Mesendoderm (in vitro differentiated cells): Measurements from ENCODE around the gene LAPTM5.

ENCODE experiments used
- DNase-seq: peaks from one replicate; pipeline ENCODE4 v3.0.0; 2013
- H2AK5ac ChIP-seq: 2 replicates; pipeline ENCODE4 v1.6.1; 2013; ENCODE audit warnings: low read length, inconsistent platforms
- H2BK120ac ChIP-seq: 2 replicates; pipeline ENCODE4 v1.6.1; 2013; ENCODE audit warnings: low read depth, mild to moderate bottlenecking, low read length, moderate library complexity, mixed read lengths
- H2BK15ac ChIP-seq: replicated peaks from 2 replicates; pipeline ENCODE4 v1.6.1; 2013; ENCODE audit warnings: low read depth, mild to moderate bottlenecking, moderate library complexity
- H2BK5ac ChIP-seq: 2 replicates; pipeline ENCODE4 v1.6.1; 2013; ENCODE audit warnings: low read length, inconsistent platforms
- H3K18ac ChIP-seq: 2 replicates; pipeline ENCODE4 v1.6.1; 2013; ENCODE audit warnings: mild to moderate bottlenecking, low read length, mixed read lengths
- H3K23ac ChIP-seq: one replicate; pipeline ENCODE4 v1.6.1; 2013; ENCODE audit warnings: low read length
- H3K27ac ChIP-seq: 2 replicates; pipeline ENCODE4 v1.5.1; 2013; ENCODE audit warnings: low read depth, mild to moderate bottlenecking, inconsistent platforms, low read length, moderate library complexity
- H3K27me3 ChIP-seq: 2 replicates; pipeline ENCODE4 v1.6.1; 2013; ENCODE audit warnings: low read length, control low read depth, mild to moderate bottlenecking, inconsistent platforms; ENCODE audit not compliant: insufficient read depth, poor library complexity
- H3K36me3 ChIP-seq: 2 replicates; pipeline ENCODE4 v1.6.1; 2013; ENCODE audit warnings: low read length, inconsistent platforms; ENCODE audit not compliant: control insufficient read depth, insufficient read depth
- H3K4ac ChIP-seq: one replicate; pipeline ENCODE4 v1.6.1; 2013; ENCODE audit warnings: low read depth, mild to moderate bottlenecking, low read length, moderate library complexity
- H3K4me1 ChIP-seq: 2 replicates; pipeline ENCODE4 v1.6.1; 2013; ENCODE audit warnings: low read depth, low read length, inconsistent platforms; ENCODE audit not compliant: control insufficient read depth
- H3K4me2 ChIP-seq: 2 replicates; pipeline ENCODE4 v1.6.1; 2013; ENCODE audit warnings: low read length
- H3K4me3 ChIP-seq: 2 replicates; pipeline ENCODE4 v1.5.1; 2013; ENCODE audit warnings: mild to moderate bottlenecking, low read length
- H3K56ac ChIP-seq: one replicate; pipeline ENCODE4 v1.6.1; 2013; ENCODE audit warnings: low read length
- H3K79me1 ChIP-seq: 2 replicates; pipeline ENCODE4 v1.6.1; 2013; ENCODE audit warnings: low read length, inconsistent platforms
- H3K79me2 ChIP-seq: 2 replicates; pipeline ENCODE4 v1.6.1; 2013; ENCODE audit warnings: mild to moderate bottlenecking, low read length; ENCODE audit not compliant: control insufficient read depth, insufficient read depth
- H3K9ac ChIP-seq: 2 replicates; pipeline ENCODE4 v1.6.1; 2013; ENCODE audit warnings: low read length, inconsistent platforms
- H4K5ac ChIP-seq: one replicate; pipeline ENCODE4 v1.6.1; 2013; ENCODE audit warnings: low read length
- H4K8ac ChIP-seq: one replicate; pipeline ENCODE4 v1.6.1; 2013; ENCODE audit warnings: low read depth, mild to moderate bottlenecking, control low read depth, low read length, moderate library complexity
- WGBS: extraction: QIAGEN DNeasy Blood & Tissue Kit; methylation state at CpG from one replicate; pipeline ENCODE4 v1.1.7; 2013; ENCODE audit warnings: low lambda C conversion rate, missing lambda C conversion rate; ENCODE audit not compliant: insufficient coverage; ENCODE audit errors: extremely low coverage; 5-methylcytosine and 5-hydroxymethylcytosine counted together

Gene LAPTM5

DNA sequence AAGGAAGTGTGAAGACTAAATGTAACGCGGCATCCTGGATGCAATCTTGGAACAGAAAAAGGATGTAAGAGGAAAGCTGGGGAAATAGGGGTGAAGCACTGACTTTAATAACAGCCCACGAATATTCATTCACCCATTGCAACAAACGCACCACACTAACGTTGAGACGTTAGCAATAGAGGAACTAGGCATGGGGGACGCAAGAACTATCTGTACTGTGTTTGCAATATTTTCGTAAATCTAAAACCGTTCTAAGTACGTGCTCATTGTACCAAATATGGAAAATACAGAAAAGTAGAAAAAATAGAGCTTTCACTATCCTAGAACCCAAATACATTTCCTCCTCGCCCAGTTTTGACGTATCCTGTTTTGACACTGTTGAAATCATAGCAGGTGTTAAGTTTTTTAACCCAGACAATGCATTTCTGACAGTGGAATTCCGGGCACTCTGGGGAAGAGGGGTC is 3.9 kb downstream of the LAPTM5 start:
- H3K27ac ChIP-seq = no peak overlapping the region
- no peak overlapping the region for H3K4ac ChIP-seq

GRCh38 chr1:30753118-30753517 is 4.5 kb downstream of the LAPTM5 start:
- no peak overlapping the region for H3K9ac ChIP-seq
- no peak overlapping the region for H2AK5ac ChIP-seq
- H3K27me3 ChIP-seq = no peaks in the 10 kb centered on the region
- no peak overlapping the region for H3K4me2 ChIP-seq
- H3K4me3 ChIP-seq = no peak overlapping the region
- no peaks in the 10 kb centered on the region for H3K79me1 ChIP-seq
- H4K5ac ChIP-seq = no peak overlapping the region
- H2BK5ac ChIP-seq = no peak overlapping the region
- no peak overlapping the region for H2BK120ac ChIP-seq
- no peak overlapping the region for H4K8ac ChIP-seq
- no CpG with 5 or more reads among the region's 3 CpGs for WGBS
- H2BK15ac ChIP-seq = no peak overlapping the region
- H3K18ac ChIP-seq = no peak overlapping the region
- H3K27ac ChIP-seq = no peak overlapping the region
- H3K23ac ChIP-seq = no peak overlapping the region
- H3K79me2 ChIP-seq = no peaks in the 10 kb centered on the region
- DNase-seq = no peak
- no peak overlapping the region for H3K56ac ChIP-seq
- no peaks in the 10 kb centered on the region for H3K36me3 ChIP-seq
- no peak overlapping the region for H3K4ac ChIP-seq
- no peaks in the 10 kb centered on the region for H3K4me1 ChIP-seq

More for the DNA sequence above, 3.9 kb downstream of the LAPTM5 start:
- H3K4me2 ChIP-seq = no peak overlapping the region
- no CpG with 5 or more reads among the region's 13 CpGs for WGBS
- H2BK5ac ChIP-seq = no peak overlapping the region
- H3K9ac ChIP-seq = no peak overlapping the region
- H3K4me1 ChIP-seq = no peaks in the 10 kb centered on the region
- no peaks in the 10 kb centered on the region for H3K36me3 ChIP-seq
- no peak overlapping the region for H3K18ac ChIP-seq
- no peak overlapping the region for H3K4me3 ChIP-seq
- no peak overlapping the region for H2AK5ac ChIP-seq
- no peaks in the 10 kb centered on the region for H3K27me3 ChIP-seq
- H3K79me1 ChIP-seq = no peaks in the 10 kb centered on the region
- DNase-seq = no peak
- H4K8ac ChIP-seq = no peak overlapping the region
- no peak overlapping the region for H3K23ac ChIP-seq
- no peak overlapping the region for H2BK120ac ChIP-seq
- H2BK15ac ChIP-seq = no peak overlapping the region
- no peak overlapping the region for H3K56ac ChIP-seq
- H4K5ac ChIP-seq = no peak overlapping the region
- no peaks in the 10 kb centered on the region for H3K79me2 ChIP-seq

DNA sequence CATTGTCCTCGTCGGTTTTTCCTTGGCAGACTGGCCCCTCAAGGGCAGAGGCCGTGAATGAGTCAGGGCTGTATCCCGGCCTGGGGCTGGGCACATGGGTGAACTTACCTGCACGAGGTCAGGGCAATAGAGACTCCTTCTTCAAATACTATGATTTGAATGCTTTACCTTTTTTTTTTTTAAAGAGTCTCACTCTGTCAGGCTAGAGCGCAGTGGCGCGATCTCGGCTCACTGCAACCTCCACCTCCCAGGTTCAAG is 5.0 kb downstream of the LAPTM5 start:
- DNase-seq = no peak
- Histone ChIP-seq H3K23ac (no peak overlapping the region), H3K4me1 (no peaks in the 10 kb centered on the region), H4K8ac (no peak overlapping the region), H2BK15ac (no peak overlapping the region), H3K27ac (no peak overlapping the region), H3K27me3 (no peaks in the 10 kb centered on the region), H4K5ac (no peak overlapping the region), H3K79me2 (no peaks in the 10 kb centered on the region), H3K36me3 (no peaks in the 10 kb centered on the region), H2BK5ac (no peak overlapping the region), H2BK120ac (no peak overlapping the region), H3K4ac (no peak overlapping the region), H3K4me2 (no peak overlapping the region), H3K56ac (no peak overlapping the region), H3K4me3 (no peak overlapping the region), H3K9ac (no peak overlapping the region), H3K18ac (no peak overlapping the region), H3K79me1 (no peaks in the 10 kb centered on the region), H2AK5ac (no peak overlapping the region)
- no CpG with 5 or more reads among the region's 9 CpGs for WGBS

DNA sequence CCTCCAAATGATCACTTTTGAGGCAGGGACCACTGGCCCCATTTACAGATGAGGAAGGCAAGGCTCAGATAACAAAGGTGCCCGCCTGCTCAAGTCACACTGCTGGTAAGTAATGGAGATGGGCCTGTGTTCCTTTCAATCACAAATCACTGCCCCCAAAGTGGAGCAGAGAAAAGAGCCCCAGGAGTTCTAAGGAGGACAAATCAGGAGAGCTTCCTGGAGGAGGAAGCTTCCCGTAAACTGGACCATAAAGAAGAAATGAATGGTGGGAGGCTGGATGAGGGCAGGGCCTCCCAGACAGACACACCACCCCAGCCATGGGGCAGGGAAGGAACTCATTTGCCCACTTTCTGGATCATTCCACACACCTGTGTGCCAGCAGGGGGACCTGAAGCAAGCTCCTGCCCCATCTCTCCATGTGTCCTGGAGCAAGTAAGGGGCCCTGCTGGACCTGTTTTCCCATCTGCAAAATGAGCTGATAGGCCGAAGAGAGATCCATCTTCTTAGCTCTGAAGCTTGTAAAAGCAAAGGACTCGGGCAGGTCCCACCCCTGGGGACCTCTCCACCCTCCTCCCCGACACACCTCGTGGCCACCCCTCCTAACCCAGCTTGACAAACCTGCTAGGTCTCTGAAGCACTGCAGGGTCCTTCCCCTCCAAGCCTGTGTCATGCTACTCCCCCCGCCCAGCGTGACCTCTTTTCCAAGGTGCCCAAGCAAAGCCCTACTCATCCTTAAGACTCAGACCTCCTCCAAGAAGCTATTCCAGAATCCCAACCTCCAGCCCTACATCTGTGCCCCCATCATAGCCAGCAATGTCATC is 5.5 kb downstream of the LAPTM5 start:
- H3K56ac ChIP-seq = no peak overlapping the region
- no peak overlapping the region for H4K8ac ChIP-seq
- H3K27ac ChIP-seq = no peak overlapping the region
- no peak overlapping the region for H2BK15ac ChIP-seq
- H3K36me3 ChIP-seq = no peaks in the 10 kb centered on the region
- no CpG with 5 or more reads among the region's 8 CpGs for WGBS
- H3K4me1 ChIP-seq = no peaks in the 10 kb centered on the region
- H3K9ac ChIP-seq = no peak overlapping the region
- no peak overlapping the region for H3K18ac ChIP-seq
- H3K23ac ChIP-seq = no peak overlapping the region
- no peak for DNase-seq
- no peaks in the 10 kb centered on the region for H3K27me3 ChIP-seq
- no peak overlapping the region for H3K4ac ChIP-seq
- no peak overlapping the region for H2AK5ac ChIP-seq
- no peaks in the 10 kb centered on the region for H3K79me1 ChIP-seq
- H4K5ac ChIP-seq = no peak overlapping the region
- no peak overlapping the region for H3K4me2 ChIP-seq
- no peak overlapping the region for H3K4me3 ChIP-seq
- no peak overlapping the region for H2BK120ac ChIP-seq
- H3K79me2 ChIP-seq = no peaks in the 10 kb centered on the region
- H2BK5ac ChIP-seq = no peak overlapping the region

- no peaks in the 10 kb centered on the region for H3K36me3 ChIP-seq
- H3K23ac ChIP-seq = no peak overlapping the region
- no peak overlapping the region for H4K8ac ChIP-seq
- H3K79me1 ChIP-seq = no peaks in the 10 kb centered on the region
- no peak overlapping the region for H4K5ac ChIP-seq
- no peak overlapping the region for H3K4ac ChIP-seq
- H2AK5ac ChIP-seq = no peak overlapping the region
- peak overlapping the region; percentile 65 for H3K56ac ChIP-seq
- no peak overlapping the region for H2BK120ac ChIP-seq
- H2BK15ac ChIP-seq = no peak overlapping the region
- no peak overlapping the region for H3K27ac ChIP-seq
- no peak overlapping the region for H3K4me2 ChIP-seq
- no peak for DNase-seq
- H2BK5ac ChIP-seq = no peak overlapping the region
- H3K79me2 ChIP-seq = no peaks in the 10 kb centered on the region
- H3K4me3 ChIP-seq = no peak overlapping the region
- H3K9ac ChIP-seq = no peak overlapping the region
- no peak overlapping the region for H3K18ac ChIP-seq
- H3K4me1 ChIP-seq = no peaks in the 10 kb centered on the region
- no CpG with 5 or more reads among the region's 10 CpGs for WGBS
- H3K27me3 ChIP-seq = no peaks in the 10 kb centered on the region
Observed at GRCh38 chr1:30750731-30751291, 6.8 kb downstream of the LAPTM5 start.
